Measurements from ENCODE around the gene QSER1. TPM values are rescaled to one million over a fixed set of nuclear protein-coding genes. Genes with fewer than 3 reads are reported as not detected.

The QSER1 gene
- total RNA-seq, 4 donors from 2014 or later: 27.0 to 89.0 (median 49.5) TPM

DNA sequence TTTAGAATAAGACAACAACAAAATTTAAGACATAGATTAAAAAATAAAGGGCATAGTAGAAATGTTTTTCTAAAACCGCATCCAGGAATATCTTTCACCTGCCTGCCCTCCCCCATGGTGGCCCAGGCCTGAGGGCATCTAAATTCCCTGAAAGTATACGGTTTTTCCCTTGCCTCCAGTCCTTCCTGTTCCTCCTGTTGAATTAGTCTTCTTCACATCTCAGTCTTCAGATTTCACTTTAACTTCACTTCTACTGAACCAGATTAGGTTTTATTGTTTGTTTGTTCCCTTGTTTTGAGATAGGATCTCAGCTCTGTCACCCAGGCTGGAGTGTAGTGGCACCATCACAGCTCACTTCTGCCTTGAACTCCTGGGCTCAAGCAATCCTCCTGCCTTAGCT lies 90.0 kb downstream of the QSER1 start:
- no peaks in the 10 kb centered on the region for H3K9me3 ChIP-seq
- peaks cover 6% of the 10 kb centered on the region for H3K36me3 ChIP-seq
- H3K4me3 ChIP-seq: no peak overlapping the region
- TF ChIP-seq CTCF (IDR thresholded peaks at IDR 0.05) (no peak), EP300 (IDR thresholded peaks at IDR 0.05) (no peak), POLR2AphosphoS5 (IDR thresholded peaks at IDR 0.05) (no peak), POLR2A (IDR thresholded peaks at IDR 0.05) (no peak)
- no peaks in the 10 kb centered on the region for H3K4me1 ChIP-seq
- DNase-seq (ENCODE audit: low spot score in 2 of 2): no peak
- 62% methylated on average over 2 of the region's 2 CpGs for WGBS
- H3K27me3 ChIP-seq: no peaks in the 10 kb centered on the region
- H3K27ac ChIP-seq: no peak overlapping the region

- Histone ChIP-seq H3K36me3 (peaks cover 6% of the 10 kb centered on the region), H3K27ac (no peak overlapping the region), H3K4me3 (no peak overlapping the region), H3K9me3 (no peaks in the 10 kb centered on the region), H3K27me3 (no peaks in the 10 kb centered on the region), H3K4me1 (no peaks in the 10 kb centered on the region)
- DNase-seq (ENCODE audit: low spot score in 2 of 2): no peak
- 86% methylated on average over 2 of the region's 2 CpGs for WGBS
- no peak for TF ChIP-seq EP300 (IDR thresholded peaks at IDR 0.05)
- TF ChIP-seq POLR2A (IDR thresholded peaks at IDR 0.05): no peak
- no peak for TF ChIP-seq CTCF (IDR thresholded peaks at IDR 0.05)
- no peak for TF ChIP-seq POLR2AphosphoS5 (IDR thresholded peaks at IDR 0.05)
These were observed 90.9 kb downstream of the QSER1 start for GRCh38 chr11:32983506-32983905.

DNA sequence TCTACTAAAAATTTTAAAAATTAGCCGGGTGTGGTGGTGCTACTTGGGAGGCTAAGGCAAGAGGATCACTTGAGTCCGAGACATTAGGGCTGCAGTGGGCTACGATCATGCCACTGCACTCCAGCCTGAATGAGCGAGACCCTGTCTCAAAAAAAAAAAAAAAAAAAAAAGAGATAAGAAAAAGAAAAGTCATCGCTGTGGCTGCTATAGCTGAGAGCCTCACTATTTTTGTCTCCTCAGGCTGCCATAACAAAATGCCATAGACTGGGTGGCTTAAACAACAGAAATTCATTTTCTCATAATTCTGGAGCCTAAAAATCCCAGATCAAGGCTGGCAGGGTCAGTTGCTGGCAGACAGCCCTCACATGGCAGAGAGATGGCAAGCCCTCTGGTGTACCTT lies 93.0 kb downstream of the QSER1 start:
- H3K9me3 ChIP-seq: no peaks in the 10 kb centered on the region
- H3K4me3 ChIP-seq: no peak overlapping the region
- H3K27me3 ChIP-seq: no peaks in the 10 kb centered on the region
- TF ChIP-seq POLR2A (IDR thresholded peaks at IDR 0.05): no peak
- TF ChIP-seq CTCF (IDR thresholded peaks at IDR 0.05): no peak
- TF ChIP-seq EP300 (IDR thresholded peaks at IDR 0.05): no peak
- TF ChIP-seq POLR2AphosphoS5 (IDR thresholded peaks at IDR 0.05): no peak
- DNase-seq (ENCODE audit: low spot score in 2 of 2): no peak
- 96% methylated on average over 5 of the region's 5 CpGs for WGBS
- no peaks in the 10 kb centered on the region for H3K4me1 ChIP-seq
- no peaks in the 10 kb centered on the region for H3K36me3 ChIP-seq
- no peak overlapping the region for H3K27ac ChIP-seq

DNA sequence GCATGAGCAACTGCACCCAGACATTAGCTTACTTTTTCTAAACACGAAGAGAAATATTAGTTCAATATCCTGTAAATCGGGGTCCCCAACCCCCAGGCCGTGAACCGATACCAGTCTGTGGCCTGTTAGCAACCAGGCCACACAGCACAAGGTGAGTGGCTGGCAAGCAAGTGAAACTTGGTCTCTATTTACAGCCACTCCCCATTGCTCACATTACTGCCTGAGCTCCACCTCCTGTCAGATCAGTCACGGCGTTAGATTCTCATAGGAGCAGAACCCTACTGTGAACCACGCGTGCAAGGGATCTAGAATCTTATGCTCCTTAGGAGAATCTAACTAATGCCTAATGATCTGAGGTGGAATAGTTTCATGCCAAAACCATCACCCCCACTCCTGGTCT lies 95.2 kb downstream of the QSER1 start:
- no peaks in the 10 kb centered on the region for H3K36me3 ChIP-seq
- H3K27ac ChIP-seq: no peak overlapping the region
- no peak for TF ChIP-seq CTCF (IDR thresholded peaks at IDR 0.05)
- no peak for TF ChIP-seq POLR2A (IDR thresholded peaks at IDR 0.05)
- no peak for TF ChIP-seq EP300 (IDR thresholded peaks at IDR 0.05)
- no peak for TF ChIP-seq POLR2AphosphoS5 (IDR thresholded peaks at IDR 0.05)
- no peaks in the 10 kb centered on the region for H3K27me3 ChIP-seq
- no peak for DNase-seq (ENCODE audit: low spot score in 2 of 2)
- no peaks in the 10 kb centered on the region for H3K4me1 ChIP-seq
- 64% methylated on average over 8 of the region's 8 CpGs for WGBS
- H3K9me3 ChIP-seq: peaks cover 5% of the 10 kb centered on the region
- H3K4me3 ChIP-seq: no peak overlapping the region

GRCh38 chr11:32990481-32990880 lies 97.9 kb downstream of the QSER1 start:
- H3K36me3 ChIP-seq: no peaks in the 10 kb centered on the region
- TF ChIP-seq POLR2AphosphoS5 (IDR thresholded peaks at IDR 0.05): no peak
- no peak for TF ChIP-seq EP300 (IDR thresholded peaks at IDR 0.05)
- no peak for TF ChIP-seq POLR2A (IDR thresholded peaks at IDR 0.05)
- TF ChIP-seq CTCF (IDR thresholded peaks at IDR 0.05): no peak
- H3K4me3 ChIP-seq: no peak overlapping the region
- H3K27me3 ChIP-seq: no peaks in the 10 kb centered on the region
- peaks cover 9% of the 10 kb centered on the region for H3K9me3 ChIP-seq
- WGBS: 0% methylated on average over 1 of the region's 1 CpG
- no peaks in the 10 kb centered on the region for H3K4me1 ChIP-seq
- no peak for DNase-seq (ENCODE audit: low spot score in 2 of 2)
- no peak overlapping the region for H3K27ac ChIP-seq
